Measurements from ENCODE around the gene HEY2. TPM values are rescaled to one million over a fixed set of nuclear protein-coding genes. Genes with fewer than 3 reads are reported as not detected.
A peak's percentile ranks its signal among the peaks of the same experiment; 100 is the strongest.
"Not testable (repeated sequence)": the region's sequence is repeated elsewhere in the genome, so short reads cannot be mapped to it uniquely, and the experiment has no call there.

HEY2 gene
- total RNA-seq, 1 experiment from 2014 or later = not detected

DNA sequence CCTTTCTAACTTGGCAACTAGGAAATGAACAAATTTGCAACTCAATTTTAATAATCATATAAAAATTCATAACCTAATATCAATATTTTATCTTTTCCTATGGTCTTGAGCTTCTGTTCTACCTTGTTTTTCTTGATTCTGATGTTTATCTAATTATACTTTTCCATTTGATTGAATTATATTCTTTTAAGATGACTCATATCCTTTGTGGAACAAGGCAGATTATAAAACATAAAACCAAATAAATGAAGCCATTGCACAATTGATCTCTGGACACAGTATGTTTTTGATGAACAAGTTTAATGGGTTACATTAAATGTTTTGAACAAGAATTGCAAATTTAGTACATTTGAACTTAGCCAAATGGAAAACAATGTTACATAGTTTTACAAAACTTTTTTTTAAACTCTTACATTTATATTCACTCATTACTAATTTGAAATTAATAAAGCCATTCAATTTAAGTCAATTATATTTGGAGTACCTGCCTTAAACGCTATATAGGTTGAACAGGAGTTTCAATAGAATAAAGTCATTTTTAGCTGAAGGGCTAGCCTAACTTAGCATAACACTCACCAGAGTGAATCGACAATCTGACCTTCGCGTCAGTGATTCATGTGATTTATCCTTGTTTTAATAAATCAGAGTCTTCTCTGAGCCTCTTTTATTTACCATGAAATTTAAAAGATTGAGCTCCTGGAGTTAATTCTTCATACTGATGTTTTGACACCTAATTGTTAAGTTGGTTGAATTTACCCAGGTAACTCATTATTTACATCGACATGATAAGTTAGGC lies 45.1 kb downstream of the HEY2 start:
- peak; percentile 41 for DNase-seq (ENCODE audit: low read depth)

DNA sequence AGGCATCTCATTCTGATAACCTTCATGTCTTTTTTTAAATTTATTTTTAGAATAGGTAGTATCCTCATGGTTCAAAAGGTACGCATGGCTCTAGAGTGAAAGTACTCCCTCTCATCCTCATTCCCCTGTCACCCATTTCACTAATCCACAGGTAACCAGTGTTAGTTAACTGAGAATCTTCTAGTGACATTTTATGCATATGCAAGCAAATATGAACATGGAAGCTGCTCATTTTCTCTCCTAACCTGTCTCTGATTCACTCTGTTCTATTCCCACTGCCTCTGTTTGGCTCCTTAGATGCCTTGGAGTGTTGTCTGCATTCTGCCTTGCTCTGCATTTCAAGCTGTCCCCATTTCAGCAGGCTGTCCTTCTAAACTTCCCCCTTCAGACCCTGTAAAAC lies 45.9 kb downstream of the HEY2 start:
- no peak for DNase-seq (ENCODE audit: low read depth)

DNA sequence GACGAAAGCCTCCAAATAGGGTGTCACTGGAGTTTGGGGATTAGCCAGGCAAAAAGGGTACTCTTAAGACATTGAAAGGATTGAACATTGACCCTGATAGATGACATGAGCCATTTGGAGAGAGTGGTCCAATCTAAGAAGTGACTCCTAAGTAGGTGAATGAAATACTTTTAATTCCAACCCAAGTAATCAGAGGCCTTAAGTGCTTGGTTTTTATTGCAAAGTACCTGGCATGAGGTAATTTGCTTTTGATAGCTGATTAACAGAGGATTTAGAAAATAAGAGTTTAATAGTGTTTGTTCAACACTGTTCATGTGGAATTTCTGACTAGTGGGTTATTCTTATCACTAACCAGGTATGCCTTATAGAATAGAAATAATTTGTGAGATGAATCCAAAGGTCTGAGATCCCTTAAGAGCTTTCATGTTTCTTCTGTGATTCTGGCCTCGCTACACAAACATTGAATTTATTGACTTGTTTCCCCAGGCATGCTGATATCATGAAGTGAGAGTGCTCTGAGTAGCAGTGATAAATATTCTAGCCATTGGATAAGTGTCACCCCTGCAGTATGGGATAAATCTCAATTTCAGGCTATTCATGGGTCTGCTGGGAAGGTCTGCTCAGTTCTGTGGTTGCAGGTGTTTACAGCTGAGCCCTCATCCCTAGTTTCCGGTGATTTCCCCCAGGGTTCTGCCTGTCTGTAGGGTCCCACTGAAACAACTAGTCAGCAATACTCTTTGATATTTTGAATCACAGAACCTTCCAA lies 47.9 kb downstream of the HEY2 start:
- DNase-seq (ENCODE audit: low read depth) = no peak

GRCh38 chr6:125797886-125798444 lies 48.5 kb downstream of the HEY2 start:
- no peak for DNase-seq (ENCODE audit: low read depth)

- no peak for DNase-seq (ENCODE audit: low read depth)
Observed at GRCh38 chr6:125798734-125799508, 49.5 kb downstream of the HEY2 start.

- DNase-seq (ENCODE audit: low read depth) = no peak
Observed at GRCh38 chr6:125802383-125802782, 53.0 kb downstream of the HEY2 start.

DNA sequence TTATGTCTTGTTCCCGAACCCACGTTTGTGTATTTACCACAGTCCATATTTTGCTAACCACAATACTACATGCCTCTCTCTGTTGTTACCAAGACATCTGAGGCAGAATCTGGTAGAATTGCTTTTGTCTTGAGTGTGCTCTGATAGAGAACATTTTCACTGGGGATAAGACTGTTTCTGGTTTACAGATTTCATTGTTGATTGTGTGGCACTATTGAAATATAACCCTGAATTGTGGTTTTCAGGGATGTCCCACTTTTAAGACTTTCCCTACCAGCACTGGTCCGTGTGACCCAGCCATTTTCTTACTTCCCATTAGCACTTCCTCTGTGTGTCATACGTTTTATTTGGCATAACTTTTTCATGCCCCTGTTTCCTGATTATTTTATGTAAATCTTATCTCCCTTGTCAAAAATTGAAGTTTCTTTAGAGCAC lies 53.5 kb downstream of the HEY2 start:
- DNase-seq (ENCODE audit: low read depth) = peak; percentile 68

GRCh38 chr6:125804264-125804663 lies 54.8 kb downstream of the HEY2 start:
- DNase-seq (ENCODE audit: low read depth) = no peak

DNA sequence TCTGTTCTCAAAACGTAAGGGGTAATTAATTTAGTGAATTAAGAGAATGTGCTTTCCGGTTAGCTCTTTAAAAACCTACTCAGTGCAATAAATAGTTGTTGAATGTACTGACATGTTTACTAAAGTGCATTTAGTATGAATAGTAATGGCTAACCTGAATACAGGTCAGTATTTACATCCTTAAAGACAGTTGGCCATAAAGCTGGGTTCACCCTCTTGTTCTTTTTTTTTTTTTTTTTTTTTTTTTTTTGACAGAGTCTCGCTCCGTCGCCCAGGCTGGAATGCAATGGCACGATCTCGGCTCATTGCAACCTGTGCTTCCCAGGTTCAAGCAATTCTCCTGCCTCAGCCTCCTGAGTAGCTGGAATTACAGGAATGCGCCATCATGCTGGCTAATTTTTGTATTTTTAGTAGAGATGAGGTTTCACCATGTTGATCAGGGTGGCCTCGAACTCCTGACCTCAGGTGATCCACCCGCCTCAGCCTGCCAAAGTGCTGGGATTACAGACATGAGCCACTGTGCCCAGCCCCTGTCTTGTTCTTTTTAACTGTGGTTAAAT lies 55.5 kb downstream of the HEY2 start:
- DNase-seq (ENCODE audit: low read depth) = not testable (repeated sequence)

GRCh38 chr6:125806813-125807212 lies 57.4 kb downstream of the HEY2 start:
- no peak for DNase-seq (ENCODE audit: low read depth)

GRCh38 chr6:125807293-125807692 lies 57.9 kb downstream of the HEY2 start:
- no peak for DNase-seq (ENCODE audit: low read depth)

GRCh38 chr6:125808060-125808459 lies 58.6 kb downstream of the HEY2 start:
- no peak for DNase-seq (ENCODE audit: low read depth)

DNA sequence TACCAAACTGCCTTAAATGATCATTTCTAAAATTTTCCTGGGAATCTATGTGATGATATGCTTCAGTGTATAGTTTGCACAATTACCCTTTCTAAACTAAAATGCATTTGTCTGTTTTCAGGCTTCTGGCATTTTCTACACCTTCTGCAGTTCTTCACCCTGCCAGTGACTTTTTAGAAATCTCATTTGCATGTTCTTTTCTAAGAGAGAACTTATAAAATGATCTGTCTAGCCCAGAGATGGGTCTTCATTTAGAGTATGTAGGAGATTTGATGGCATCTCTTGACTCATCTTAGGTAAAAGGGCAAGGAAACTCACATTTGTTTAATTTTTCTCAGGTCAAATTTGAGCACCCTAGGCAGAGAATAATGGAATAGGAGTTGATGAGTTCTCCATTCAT lies 59.2 kb downstream of the HEY2 start:
- no peak for DNase-seq (ENCODE audit: low read depth)

GRCh38 chr6:125809570-125810170 lies 60.2 kb downstream of the HEY2 start:
- DNase-seq (ENCODE audit: low read depth) = no peak

- DNase-seq (ENCODE audit: low read depth) = no peak
Observed at GRCh38 chr6:125810445-125810844, 61.0 kb downstream of the HEY2 start.

Other genes with a start within 250 kb of the HEY2 start
- gene NCOA7, start 41.3 kb downstream of the HEY2 start, total RNA-seq (2014; rRNA removed) = 8.0 and 10.1 TPM in 2 replicates
- gene HINT3, start 207.1 kb downstream of the HEY2 start, total RNA-seq (2014; rRNA removed) = 9.7 and 10.9 TPM in 2 replicates
- gene TRMT11, start 236.9 kb downstream of the HEY2 start, total RNA-seq (2014; rRNA removed) = 18.8 and 20.7 TPM in 2 replicates